ENCODE results near the gene WARS2.

WARS2 gene

DNA sequence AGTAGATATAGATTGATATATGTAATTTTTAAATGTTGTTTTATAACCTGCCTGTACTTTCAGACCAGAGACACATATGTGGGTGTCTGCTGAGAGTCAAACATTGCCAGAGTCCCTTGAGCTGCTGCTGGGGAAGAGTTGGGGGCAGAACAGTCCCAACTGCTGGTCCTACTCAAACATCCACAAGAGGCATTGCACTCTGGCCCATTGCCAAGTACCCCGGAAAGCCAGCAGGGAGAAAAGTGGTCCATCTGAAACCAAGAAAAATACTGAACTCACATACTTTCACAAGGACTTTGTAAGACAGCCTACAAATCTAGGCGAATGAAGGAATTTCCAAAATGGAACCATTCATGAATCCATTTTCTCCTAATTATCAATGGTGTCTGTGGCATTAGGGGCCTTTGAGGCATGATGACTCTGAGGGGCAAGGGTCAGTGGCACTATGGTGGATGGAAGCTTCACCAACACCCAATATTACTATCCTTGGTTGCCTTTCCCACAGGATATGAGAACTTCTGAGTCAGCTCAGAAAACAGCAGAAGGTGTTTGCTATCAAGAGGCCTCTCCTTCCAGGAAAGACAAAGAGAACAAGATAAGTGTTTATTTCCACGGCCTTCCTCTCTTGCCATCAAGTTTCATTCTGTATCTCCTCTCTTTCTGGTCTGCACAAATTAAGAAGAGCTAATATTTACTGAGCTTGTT is 145.0 kb downstream of the WARS2 start:
- no peak for DNase-seq

DNA sequence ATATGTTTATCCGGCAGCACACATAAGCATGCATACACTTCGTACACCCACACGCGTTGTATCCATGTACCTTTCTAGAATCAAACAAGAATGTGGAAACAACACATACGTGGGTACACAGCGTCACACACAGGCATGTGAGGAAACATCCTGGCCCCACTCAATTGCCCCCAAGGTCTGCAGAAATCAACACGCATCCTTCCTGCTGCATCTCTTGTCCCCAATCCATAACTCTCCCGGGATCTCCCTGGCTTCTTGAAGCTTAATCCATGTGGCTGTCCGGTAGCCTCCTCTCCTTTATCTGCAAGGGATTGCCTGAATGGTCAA is 146.8 kb downstream of the WARS2 start:
- no peak for DNase-seq

DNA sequence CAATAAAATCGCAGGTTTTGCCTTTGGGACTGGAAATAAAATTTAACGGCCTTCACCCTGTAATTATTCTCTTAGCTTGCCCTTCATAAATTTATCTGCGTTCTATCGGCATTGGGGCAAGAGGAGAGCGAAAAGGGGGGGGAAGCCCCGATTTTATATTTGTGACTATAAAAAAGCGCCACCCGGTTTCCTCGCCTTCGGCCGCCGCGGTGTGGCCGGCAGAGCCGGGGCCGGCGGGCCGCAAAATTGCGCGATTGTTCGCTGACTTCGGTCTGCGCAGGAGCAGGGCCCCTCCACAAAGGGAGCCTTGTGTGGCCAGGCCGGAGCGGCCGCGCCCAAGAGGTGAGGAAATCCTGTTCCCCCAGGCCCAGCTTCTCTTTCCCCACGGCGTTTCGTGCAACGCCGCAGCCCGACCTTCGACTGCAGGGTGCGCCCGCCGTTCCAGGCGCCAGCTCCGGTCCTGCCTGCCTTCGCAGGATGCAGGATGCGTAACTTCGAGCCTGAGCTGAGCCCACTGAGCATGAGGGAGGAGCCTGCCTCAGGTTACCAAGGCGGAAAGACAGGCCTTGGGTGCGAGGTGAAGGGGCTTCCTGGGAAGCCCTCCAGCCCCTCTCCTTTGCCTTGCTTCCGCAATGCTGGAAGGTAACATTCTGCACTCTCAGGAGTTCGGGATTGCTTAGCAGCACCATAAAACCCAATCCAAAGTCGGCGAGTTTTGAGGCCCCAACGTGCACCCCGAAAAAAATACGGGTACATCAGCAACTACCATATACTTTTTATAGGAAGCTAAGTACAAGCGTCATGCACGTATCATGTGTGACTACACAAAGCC is 147.4 kb downstream of the WARS2 start:
- DNase-seq: no peak

DNA sequence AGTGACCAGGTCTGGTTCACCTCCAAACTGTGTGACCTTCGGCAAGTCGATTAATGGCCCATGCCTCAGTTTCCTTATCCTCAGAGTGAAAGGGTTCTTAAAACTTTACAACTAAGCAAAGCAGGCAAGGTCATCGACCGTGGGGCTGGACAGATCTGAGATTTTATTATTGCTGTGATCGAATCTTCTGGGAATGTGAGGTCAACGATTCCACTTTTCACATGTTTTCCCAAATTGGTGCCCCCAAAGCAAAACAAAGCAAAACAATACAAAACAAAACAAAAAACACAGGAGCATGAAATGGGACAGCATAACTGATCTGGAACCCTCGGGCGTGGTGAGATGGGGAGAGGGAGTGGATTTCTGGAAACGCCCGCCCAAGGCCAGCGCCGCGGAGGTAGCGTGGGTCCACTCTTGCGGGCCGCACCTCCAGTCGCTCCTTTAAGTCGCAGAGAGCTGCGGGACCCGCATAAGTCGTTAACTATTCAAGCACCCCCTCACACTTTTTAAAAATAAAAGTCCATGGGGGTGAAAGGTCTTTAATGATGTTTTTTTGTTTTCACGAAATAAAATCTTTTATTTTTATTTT is 148.1 kb downstream of the WARS2 start:
- DNase-seq: no peak

DNA sequence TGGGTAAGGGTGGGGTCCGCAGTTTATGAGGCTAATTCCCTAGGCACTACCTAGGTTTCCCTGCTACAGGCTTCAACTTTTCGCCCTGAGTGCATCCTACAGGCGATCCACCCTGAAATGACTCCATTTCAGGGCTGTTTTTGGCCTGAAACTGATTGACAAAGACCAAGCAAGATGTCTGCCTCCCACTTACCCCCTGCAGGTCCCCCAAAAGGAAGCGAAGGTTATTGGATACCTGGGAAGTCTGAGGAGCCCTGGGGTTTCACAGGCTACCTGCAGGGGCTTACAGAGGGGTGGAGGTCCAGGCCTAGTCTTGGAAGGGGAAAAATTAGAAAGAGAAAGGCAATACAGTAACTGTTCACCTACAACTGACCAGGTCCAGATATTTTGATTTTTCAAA is 149.0 kb downstream of the WARS2 start:
- no peak for DNase-seq

DNA sequence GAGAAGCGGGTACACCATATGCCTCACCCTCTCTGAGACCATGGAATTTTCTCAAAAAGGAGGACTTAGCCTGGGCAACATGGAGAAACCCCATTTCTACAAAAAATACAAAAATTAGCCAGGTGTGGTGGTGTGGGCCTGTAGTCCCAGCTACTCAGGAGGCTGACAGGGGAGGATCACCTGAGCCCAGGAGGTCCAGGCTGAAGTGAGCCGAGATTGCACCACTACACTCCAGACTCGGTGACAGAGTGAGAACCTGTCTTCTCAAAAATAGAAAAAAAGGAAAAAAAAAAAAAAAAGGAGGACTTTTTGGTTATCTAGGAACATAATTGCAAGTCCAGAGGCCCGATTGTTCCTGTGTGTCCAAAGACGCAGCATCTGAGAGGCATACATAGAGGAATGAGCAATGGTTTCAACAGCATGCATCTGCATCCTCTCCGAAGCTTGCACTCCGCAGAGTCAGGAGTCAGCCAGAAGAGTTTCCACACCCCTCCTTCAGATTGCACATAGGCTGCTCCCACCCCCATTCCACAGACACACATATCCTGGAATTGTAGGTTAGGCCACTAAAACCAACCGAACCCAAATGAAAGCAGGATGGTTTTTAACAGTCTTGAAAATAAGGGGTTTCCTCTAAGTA is 149.8 kb downstream of the WARS2 start:
- no peak for DNase-seq

DNA sequence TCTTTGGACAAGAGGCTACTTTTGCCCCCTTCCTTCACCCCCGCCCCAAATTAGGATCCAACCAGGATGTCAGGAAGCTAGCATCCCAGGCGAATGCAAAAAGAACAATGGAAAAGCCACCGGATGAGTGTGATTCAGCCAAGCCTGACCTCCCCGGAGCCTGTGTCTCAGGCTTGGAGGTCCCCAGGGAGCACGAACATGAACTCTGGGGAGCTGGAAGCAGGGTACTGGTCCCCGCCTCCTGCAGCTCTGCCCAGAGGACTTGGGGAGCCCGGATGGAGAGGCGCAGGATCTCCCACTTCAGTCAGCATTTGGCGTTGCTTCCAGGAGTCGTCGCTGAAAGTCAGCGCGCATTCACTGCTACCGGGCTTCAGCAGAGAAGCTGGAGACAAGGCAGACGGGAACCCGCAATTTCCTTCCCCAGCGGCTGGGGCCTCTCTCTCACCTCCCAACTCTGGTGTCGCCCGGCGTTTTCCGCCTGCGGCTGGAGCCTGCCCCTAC is 150.5 kb downstream of the WARS2 start:
- DNase-seq: no peak

DNA sequence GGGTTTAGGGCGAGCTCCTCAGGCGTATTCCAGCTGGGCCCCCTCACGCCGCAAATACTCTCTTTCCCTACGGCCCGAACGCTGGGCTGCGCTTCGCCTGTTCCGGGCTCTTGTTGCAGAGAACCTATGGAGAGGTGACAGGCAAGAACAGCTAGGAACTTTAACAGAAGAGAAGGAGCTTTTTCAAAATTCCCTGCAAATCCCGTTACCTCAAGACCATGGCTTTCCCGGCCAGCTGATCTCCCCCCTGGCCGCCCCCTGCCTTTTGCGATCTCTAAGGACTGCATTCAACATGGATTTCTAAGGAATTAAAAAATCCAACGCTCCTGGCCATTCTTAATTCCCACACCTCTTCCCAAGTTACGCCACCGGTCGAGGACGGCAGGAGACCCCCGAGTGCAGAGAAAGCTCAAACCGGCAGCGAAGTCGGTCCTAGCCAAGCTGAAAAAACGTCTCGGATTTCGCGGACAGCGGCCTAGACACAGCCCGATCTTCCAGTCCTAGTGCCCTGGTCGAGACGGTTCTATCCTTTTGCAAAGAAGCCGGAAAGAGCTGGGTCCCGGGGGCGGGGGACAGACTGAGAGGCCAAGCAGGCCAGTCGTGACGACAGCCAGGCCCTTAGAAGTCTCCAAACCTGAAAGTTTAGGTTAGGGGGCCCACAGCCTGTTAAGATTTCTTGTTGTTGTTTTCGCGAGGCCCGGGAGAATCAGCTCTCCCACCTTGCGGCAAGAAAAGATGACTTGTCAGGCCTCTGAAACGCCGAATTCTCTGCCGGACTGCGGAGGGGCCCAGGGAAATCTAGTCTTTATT is 151.2 kb downstream of the WARS2 start:
- DNase-seq: no peak

DNA sequence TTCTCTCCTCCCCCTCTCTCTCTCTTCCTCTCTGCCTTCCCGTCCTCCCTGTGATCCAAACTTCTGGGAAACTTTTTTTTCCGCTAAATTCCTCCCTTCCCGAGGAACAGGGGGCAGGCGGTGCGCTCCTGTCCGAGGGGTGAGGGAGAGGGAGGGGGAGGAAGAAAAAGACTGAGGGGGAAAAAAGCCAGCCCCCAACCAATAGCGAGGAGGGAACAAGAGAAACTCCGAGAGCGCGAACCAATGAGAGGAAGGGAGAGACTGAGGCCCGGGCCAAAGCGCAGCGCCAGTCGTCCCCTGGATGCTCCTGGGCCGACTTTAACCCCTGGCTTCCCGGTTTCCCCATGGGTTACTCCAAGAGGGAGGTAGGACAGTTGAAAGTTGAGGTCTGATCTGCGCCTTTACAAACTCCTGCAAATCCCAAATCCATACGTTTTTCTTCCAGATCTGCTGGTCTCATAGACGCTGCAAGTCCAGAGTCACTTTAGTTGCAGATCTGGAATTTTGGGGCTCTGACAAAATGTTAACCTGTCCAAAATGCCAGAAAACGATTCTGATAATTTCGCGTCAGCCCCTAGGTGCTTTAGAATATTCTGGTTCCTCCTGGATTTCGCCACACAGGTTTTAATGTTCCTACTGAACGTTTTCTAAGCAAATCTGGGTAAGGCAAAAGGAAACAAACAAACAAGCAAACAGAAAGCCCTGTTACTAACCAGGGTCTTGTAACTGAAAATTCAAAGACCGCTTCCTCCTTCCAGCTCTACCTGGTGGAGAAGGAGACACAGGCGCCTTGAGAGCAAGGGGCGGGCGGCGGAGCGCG is 152.1 kb downstream of the WARS2 start, which contains the start of gene TBX15:
Gene TBX15, minus strand, starts transcription at position 158 of the 820 bp plus-strand sequence. CDS start 548 bp downstream, outside the sequence.
- no peak for DNase-seq

DNA sequence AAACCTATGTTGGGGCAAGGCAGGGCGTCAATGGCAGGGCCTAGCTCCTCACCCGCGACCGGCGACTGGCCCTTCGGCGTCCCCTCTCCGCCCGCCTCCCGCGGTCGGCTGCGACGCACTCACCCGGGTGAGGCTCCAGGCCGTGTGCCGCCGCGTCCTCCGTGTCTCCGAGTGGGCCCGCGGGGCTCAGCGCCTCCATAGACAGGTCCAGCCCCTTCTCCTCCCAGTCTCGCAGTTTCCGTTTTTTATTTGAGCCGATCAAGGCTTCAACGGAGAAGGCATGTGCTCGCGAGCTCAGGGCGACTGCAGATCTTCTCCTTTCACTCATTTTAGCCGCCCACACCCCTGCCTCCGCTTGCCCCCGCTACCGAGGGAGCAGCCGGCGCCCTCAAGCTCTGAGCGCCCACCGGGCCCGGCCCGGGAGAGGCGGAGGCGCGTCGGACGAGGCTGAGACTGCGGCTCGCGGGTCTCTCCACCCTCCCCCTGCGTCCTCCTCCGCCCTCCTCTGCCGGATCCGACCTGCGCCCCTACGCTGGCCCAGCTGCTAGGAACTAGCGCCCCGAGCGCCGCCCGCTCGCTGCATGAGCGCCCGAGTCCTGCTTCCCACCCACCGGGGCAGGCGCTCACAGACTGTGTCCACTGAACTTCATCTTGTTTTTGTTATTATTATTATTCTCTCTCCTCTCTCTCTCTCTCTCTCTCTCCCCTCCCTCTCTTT is 152.8 kb downstream of the WARS2 start:
- DNase-seq: no peak

DNA sequence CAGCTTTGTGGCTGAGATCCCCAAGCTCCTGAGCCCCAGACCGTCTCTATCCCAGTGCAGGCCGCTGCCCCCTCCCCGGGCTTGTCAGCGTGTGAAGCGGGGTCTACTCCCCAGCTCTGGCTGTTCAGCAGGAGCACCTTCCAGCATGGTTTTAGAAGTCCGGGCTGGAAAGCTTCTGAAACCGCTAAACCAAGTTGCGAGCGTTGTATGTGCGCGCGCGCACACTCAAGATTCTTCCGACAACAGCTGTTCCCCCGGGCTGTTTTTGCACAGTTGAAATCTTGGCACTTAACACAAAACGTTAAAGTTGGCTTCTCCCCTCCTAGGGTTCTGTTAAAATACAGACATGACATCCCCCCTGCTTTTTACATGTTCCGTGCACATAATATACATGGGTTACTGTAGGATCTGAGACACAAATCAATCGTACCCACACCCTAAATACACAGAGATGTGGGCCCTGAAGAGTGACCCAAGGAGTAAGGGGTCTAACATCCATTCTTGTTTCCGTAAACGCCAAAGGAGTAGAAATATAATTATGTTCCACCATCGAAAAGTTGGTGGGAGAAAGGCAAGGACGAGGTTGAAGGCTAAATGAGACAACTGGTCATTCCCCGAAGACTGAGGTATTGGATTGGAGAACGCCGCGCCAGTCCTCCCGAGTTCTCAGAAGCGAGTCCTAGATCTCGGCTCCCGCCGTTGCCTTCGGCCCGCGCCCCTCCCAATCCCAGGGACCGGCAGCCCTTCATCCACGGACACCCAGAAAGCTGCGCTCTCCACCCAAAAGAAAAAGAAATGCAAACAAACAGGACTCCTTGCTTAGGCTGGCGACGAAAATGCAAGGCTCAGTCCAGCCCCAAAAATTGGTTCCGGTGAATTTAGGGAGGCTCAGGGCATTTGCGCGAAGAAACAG is 153.6 kb downstream of the WARS2 start:
- no peak for DNase-seq

DNA sequence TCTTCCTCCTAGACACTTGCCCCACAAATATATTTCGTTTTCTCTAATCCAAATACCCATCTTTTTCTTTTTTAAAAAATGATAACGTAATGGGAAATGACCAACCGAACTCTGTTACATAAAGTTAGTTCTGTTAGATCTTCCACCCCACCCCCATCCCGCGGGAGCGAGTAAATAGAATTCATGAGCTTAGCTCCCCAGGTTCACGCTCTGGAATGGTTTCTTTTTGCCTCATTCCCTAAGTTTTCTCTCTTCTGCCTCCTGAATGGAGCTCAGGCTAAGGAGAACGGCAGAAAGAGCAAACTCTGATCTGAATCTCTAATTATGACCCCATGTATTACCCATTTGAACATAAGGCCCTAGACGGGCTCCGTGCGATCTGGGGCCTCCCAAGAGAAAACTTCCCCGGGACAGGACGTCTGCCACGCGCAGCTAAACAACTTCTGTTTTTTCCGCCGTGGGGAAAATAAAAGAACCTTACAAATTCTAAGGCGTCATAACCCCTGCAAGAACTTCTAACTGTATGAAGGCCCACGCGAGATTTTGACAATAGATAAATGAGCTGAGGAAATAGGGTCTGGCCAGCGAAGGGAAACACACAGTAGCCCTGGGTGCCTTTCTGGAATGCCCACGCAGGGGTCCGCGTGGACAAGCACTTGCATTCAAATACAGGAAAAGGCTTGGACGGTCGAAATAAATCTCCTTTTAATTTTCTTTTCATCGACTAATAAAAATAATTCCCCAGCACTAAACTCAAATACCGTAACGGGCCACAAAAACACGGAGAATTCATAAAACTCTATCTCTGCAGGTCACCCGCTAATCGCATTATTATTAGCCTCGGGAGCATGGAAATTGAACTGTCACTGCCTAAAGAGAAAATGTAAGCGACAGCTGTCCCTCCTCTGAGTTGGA is 154.6 kb downstream of the WARS2 start:
- no peak for DNase-seq

DNA sequence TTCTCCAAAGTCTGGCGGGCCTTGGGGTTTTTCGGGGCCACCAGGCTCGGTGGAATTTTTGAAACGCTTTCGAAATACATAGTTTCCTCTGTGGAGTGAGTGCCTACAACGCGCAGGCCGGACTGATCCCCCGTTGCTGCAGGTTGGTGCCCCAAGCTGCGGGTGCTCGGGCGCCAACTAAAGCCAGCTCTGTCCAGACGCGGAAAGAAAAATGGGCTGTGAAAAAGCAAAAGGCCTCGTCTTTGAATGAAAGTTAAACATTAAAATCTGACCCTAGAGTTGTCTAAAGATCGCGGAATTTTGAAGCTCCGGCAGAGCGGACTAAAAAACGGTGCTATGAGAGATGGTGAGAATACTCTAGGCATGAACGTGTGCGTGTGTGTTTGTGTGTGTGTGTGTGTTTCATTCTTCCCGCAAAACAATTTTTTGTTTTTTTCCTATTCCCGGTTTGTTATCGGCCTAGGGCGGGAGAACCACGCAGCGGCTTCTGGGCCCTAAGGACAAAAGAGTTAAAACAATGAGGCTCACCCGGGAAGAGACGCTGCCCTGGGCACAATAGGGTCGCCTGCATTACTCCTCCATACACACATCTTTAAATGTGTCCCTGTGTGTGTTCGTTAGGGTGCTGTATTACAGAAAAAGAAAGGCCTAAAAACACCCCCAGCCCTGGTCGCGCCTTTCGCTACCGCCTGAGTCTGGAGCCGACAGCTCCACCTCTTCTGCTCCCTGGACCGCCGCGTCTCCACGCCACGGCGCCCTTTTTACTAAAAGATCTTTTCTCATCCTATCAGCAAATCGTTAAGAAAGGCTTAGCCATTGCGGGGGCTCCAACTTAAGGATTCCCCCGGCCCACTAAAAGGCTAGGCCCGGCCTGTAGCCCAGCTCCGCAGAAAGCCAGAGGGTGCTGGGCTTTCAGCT is 155.5 kb downstream of the WARS2 start:
- no peak for DNase-seq

DNA sequence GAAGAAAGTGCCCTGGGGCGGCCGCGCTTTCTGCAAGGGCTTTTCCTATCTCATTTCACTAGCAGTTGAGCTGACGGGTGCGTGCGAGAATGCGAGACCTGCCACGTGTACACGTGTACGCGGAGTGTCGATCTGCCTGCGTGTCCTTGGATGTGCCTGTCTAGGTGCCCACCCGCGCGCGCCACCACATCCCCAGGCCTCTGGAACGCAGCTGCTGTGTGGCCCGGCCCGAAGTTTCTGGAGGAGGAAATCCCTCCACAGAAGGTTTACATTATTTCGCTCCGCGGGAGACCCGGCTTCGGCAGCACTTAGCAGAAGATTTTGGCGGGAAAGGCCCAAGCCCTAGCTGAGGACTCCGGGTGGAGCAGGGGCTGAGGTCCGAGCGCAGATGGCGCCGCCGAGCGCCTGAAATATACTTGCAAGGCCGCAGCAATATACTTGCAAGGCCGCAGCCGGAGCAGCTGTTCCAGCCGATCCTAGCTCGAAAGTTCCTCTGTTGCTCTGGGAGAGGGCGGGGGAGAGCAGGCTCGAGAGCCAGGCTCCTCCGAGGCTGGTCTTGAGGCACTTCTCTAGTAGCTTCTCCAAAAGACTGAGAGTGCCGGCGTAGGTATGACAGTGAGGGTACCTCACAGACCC is 156.2 kb downstream of the WARS2 start:
- no peak for DNase-seq

DNA sequence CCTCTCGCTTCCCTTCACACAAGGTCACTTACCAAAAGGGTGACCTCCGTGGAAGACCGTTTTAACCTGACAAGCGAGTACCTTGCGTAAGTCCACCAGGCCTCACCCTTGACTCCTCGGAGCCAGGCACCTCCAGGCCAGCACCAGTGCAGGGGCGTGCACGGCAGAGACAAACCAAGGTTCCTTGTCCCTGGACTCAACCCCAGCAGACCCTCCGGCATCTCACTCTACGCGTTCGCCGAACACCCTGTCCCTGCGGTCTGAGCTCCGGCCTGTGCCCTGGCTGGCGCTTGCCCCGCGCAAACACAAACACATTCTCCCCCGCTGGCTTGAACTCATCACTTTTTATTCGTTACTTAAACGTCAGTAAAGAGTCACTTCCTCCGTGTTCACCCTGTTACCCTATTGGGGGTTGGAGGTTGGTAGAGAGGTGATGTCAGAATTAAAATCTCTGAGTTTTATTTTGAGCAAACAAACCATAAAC is 156.9 kb downstream of the WARS2 start:
- DNase-seq: no peak

DNA sequence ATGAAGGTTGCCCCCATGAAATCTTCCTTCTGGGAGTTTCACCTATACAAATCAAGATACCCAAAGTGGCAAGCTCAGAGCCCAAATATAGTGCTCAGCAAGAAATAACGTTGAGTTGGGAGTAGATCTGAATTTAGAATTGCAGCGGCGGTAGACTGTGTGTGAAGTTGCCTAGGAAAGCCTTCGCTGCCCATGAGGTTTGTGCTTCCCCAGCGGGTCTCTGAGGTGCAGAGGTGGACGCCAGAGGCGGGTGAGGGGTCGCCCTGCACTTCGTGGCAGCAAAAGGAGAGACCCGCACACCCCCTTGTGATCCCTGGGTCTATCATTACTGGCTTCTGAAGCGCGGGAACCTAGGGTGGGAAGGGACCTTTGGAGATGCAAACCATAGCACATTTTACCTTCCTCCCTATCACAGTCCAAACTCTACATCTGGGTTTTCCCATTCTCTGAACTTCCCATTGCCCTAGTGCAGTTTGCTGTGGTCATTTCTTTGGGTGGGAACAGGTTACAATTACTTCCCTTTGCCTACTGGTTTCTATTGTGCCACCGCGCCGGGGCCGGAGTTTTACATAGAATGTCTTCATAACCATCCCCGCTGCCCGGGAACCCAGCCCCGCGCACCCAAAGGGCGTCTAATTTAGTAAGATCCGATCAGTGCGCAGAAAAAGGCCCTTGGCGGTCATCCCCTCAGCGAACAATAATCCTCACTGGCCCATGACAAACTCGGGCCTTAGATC is 157.5 kb downstream of the WARS2 start:
- no peak for DNase-seq

All from CD4-positive, alpha-beta T cell treated with Interleukin-6 for 4 hours (primary cell).